Measurements from ENCODE around the gene SFTPB.
A peak's percentile ranks its signal among the peaks of the same experiment; 100 is the strongest.
"Not testable (repeated sequence)": the region's sequence is repeated elsewhere in the genome, so short reads cannot be mapped to it uniquely, and the experiment has no call there.

SFTPB gene

DNA sequence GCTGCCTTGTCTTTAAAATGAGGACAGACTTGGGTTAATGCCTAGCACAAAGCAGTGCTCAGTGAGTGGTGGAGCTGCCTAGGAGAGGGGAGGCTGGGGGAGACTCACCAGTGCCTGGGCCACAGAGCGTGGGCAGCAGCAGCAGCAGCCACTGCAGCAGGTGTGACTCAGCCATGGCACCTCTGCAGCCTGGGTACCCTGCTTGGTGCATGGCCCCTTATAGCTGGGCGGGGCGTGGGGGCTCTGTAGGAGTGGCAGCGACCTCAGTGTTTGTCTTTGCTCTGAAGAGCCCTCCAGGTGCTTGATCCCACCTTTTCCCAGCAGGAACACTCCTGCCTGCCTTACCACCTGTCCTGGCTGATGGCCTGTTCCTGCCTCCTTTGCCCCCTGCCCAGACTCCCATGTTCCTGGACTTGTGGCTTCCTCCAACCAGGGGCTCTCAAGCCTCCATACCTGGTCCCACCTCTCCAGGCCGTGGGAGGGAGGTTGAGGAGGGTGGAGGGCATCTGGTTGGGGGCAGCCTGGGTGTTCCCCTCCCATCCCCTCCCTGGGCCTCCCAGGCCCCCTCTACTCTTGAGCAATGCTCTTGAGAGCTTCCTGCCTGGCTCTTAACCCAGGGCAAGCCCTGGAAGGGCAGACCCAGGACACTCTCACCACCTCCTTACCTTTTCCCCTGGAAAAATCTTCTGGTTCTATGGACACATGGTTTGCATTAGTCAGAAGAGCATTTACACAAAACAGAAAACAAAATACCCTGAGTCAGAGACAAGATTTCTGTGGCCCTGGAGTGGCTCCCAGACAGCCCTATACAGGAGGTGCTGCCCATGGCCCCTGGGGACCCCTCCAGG, at the start of gene SFTPB:
Gene SFTPB (minus strand): TSS at position 191 of the 848 bp plus-strand sequence. CDS start 16 bp downstream, at position 175.
- Mint-ChIP-seq H3K27ac (no peak within 1 kb of the TSS), H3K9me3 (no peaks in the 10 kb centered on the region), H3K4me3 (no peak within 1 kb of the TSS), H3K36me3 (ENCODE audit: low read depth) (no peaks in the 10 kb centered on the region), H3K4me1 (no peaks in the 10 kb centered on the region), H3K27me3 (no peaks in the 10 kb centered on the region)
- no peak for DNase-seq
- no peak for ATAC-seq

DNA sequence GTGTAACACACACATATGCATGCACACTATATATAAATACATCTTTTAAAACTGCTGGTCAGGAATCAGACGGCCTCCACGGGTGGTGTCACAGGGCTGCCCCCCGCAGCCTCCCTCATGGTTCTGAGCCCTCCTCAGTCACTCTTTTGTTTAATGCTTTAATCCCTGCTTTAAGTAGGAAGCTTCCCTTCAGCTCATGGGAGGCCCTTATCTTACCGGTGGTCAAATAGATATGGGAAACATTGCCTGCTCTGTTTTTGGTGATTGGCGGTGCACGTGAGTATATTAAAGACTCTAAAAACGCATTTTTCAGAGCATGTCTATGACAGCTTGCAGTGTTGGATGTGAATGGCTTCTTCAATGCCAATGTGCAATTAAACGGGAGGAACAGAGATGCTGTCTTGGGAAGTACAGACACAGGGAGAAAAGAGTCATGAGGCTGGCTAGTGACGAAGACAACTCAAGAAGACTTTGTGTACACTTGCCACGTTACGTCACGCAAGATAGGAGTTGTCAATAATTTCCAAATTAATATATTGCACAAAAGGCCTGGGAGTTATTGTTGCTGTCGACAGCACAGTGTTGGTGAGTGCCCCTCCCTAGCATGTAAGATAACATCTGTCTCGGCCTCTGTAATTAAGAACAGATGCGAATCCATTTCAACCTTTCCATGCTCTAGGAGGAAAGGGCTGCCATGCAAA, 49.5 kb upstream of the SFTPB start:
- Mint-ChIP-seq H3K9me3 (no peaks in the 10 kb centered on the region), H3K36me3 (ENCODE audit: low read depth) (no peaks in the 10 kb centered on the region), H3K4me1 (no peaks in the 10 kb centered on the region), H3K27ac (no peak overlapping the region), H3K27me3 (no peaks in the 10 kb centered on the region), H3K4me3 (no peak overlapping the region)
- no peak for ATAC-seq
- no peak for DNase-seq

DNA sequence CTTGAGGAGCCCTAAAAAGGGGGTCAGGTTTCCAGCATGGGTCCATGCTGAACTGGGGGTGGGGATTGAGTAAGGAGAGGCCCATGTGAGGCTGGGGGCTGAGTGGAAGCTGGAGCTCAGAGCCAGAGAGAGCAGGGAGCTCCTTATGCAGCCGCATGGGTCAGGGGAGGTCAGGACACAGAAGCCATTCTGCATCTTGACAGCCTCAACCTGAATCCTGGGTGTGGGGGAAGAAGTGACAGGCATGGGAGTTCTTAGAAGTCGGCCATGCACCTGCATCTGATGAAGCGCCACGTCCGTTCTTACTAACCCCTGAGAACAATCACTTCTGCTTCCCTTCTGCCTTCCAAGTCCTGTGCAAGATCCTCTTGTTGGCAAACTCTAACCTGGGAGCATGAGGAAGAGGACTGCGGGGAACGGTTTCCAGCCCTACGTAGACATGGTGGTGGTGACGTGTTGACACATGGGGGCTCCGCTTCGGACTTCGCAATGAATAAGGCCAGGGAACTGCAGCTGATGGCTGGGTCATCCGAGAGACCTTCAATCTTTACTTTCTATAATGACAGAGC, 48.4 kb upstream of the SFTPB start:
- Mint-ChIP-seq H3K9me3 (no peaks in the 10 kb centered on the region), H3K4me3 (no peak overlapping the region), H3K36me3 (ENCODE audit: low read depth) (no peaks in the 10 kb centered on the region), H3K4me1 (no peaks in the 10 kb centered on the region), H3K27me3 (no peaks in the 10 kb centered on the region), H3K27ac (no peak overlapping the region)
- no peak for DNase-seq
- ATAC-seq: no peak

DNA sequence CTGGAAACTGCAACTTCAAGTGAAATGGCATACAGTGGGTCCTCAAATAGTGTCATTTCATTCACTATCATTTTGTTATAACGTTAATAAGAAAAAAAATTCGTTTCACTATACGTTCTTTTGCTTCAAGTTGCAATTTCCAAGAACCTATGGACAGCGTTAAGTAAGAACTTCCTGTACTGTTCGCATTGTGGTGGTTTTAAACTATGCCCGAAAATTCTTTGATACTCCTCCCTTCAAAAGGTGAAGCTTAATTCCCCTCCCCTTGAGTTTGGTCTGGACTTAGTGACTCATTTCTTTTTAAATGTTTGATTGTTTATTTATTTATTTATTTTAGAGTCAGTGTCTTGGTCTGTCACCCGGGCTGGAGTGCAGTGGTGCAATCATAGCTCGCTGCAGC, 46.8 kb upstream of the SFTPB start:
- Mint-ChIP-seq H3K27ac (no peak overlapping the region), H3K27me3 (peaks cover 2% of the 10 kb centered on the region)

DNA sequence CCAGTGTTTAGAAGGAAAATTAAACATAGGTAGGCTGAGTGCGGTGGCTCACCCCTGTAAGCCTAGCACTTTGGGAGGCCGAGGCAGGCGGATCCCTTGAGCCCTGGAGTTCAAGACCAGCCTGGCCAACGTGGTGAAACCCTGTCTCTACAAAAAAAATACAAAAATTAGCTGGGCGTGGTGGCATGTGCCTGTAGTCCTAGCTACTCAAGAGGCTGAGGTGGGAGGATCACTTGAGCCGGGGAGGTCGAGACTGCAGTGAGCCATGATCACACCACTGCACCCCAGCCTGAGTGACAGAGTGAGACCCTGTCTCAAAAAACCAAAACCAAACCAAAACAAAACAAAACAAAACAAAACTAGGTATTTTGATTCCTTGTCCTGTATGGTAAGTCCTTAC, 46.4 kb upstream of the SFTPB start:
- not testable (repeated sequence) for ATAC-seq; H3K4me1 Mint-ChIP-seq; H3K9me3 Mint-ChIP-seq; H3K27me3 Mint-ChIP-seq; H3K4me3 Mint-ChIP-seq; H3K27ac Mint-ChIP-seq; H3K36me3 Mint-ChIP-seq (ENCODE audit: low read depth); DNase-seq

More for the DNA sequence above, 46.8 kb upstream of the SFTPB start:
- Mint-ChIP-seq H3K9me3 (no peaks in the 10 kb centered on the region), H3K4me1 (no peaks in the 10 kb centered on the region), H3K4me3 (no peak overlapping the region), H3K36me3 (ENCODE audit: low read depth) (no peaks in the 10 kb centered on the region)
- ATAC-seq (no peak), DNase-seq (no peak)

DNA sequence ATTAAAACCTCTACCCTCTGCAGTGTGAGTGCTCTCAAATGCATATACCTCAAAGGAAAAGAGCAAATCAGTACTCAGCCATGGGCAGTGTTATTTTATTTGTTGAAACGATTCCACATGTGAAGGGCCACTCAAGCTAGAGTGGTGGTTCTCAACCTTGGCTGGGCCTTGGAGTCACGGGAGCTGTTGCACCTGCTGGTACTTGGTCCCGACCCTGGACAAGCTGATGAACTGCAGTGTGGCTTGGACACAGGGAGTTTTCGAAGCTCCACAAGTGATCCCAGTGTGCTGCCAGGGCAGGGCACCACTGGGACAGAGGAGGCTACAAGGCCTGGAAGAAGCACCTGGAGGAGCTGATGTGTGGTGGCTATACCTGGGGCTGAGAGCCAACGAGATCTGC, 45.8 kb upstream of the SFTPB start:
- Mint-ChIP-seq H3K4me1 (no peaks in the 10 kb centered on the region), H3K27ac (no peak overlapping the region), H3K4me3 (no peak overlapping the region), H3K36me3 (ENCODE audit: low read depth) (no peaks in the 10 kb centered on the region), H3K9me3 (no peaks in the 10 kb centered on the region), H3K27me3 (peaks cover 4% of the 10 kb centered on the region)
- DNase-seq (no peak), ATAC-seq (no peak)

DNA sequence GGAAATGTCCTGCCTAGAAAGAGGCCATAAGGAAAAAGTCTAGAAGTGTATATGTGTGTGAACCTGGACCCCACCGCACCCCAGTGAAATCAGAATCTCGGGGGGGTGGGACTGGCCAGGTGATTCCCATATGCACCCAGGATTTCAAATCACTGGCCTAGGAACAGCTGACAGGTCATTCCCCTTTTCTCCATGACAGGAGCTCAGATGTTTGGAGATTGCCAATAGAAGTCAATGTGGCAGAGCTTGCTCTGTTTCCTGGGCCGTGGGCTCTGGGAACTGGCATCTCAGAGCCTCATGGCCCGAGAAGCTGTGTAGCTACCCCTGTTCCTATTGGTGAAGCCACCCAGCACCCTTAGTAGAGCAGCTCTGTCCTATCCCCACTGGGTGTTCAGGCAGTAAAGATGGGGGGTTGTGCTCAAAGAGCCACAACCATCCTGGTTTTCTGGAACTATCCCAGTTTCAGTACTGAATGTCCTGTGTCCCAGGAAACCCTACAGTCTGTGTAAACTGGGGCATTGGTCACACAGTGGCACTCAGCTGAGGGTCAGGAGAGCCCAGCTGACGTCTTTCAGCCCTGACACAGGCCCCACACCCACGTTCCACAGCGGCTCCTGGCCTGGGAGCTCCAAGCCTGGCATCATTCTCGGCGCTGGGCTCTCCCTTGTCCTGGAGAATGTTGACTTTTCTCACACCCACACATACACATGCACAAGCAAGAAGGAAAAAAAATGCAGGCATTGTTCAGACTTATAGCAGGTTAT, 45.0 kb upstream of the SFTPB start:
- Mint-ChIP-seq H3K4me1 (no peaks in the 10 kb centered on the region), H3K27me3 (peaks cover 4% of the 10 kb centered on the region), H3K27ac (no peak overlapping the region), H3K36me3 (ENCODE audit: low read depth) (no peaks in the 10 kb centered on the region), H3K9me3 (no peaks in the 10 kb centered on the region), H3K4me3 (no peak overlapping the region)
- ATAC-seq (no peak), DNase-seq (no peak)

DNA sequence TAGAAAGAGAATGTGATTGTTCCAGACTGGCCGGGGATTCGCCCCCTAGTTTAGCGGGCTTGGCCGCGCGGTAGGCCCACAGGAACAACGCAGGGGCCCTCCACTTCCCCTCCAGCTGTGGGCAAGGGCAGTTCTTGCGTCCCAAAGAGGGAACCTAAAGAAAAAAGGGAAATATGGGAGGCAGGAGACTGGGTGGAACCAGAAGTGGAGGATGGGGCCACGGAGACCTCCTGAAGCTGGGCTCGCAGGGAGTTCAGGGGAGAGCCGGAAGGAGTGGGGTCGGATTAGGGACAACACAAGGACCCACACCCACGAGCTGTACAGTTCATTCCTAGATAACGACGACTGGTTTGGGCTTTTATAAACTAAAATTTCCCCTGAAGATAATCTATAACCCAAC, 44.3 kb upstream of the SFTPB start:
- H3K4me3 Mint-ChIP-seq: no peak overlapping the region
- no peaks in the 10 kb centered on the region for H3K9me3 Mint-ChIP-seq
- H3K4me1 Mint-ChIP-seq: no peaks in the 10 kb centered on the region
- DNase-seq (no peak), ATAC-seq (no peak)
- H3K27ac Mint-ChIP-seq: no peak overlapping the region
- no peaks in the 10 kb centered on the region for H3K36me3 Mint-ChIP-seq (ENCODE audit: low read depth)
- H3K27me3 Mint-ChIP-seq: peaks cover 4% of the 10 kb centered on the region

DNA sequence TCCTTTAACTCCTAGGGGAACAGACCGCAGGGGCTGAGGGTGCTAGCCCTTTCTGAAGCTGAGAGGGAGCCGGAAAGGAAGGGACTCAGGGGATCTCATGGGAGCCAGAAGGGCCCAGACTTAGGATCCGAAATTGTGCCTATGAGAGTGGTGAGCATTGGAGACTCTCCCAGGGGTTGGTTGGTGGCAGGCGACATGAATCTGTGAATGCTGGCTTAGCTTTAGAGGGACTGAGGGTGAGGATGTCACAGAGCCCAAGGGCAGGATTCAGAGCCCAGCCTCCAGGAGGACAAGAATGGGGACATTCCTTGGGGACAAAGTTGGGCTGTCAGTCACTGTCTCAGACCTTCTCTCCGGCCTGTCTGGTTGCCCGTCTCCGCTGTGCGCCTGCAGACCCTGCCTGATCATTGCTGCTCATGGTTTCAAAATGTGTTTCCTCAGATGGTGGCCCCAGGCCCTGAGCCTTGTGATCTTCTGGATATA, 43.6 kb upstream of the SFTPB start:
- ATAC-seq: no peak
- DNase-seq: no peak
- Mint-ChIP-seq H3K4me3 (no peak overlapping the region), H3K27me3 (peaks cover 5% of the 10 kb centered on the region), H3K36me3 (ENCODE audit: low read depth) (no peaks in the 10 kb centered on the region), H3K27ac (no peak overlapping the region), H3K9me3 (no peaks in the 10 kb centered on the region), H3K4me1 (peaks cover 4% of the 10 kb centered on the region)

DNA sequence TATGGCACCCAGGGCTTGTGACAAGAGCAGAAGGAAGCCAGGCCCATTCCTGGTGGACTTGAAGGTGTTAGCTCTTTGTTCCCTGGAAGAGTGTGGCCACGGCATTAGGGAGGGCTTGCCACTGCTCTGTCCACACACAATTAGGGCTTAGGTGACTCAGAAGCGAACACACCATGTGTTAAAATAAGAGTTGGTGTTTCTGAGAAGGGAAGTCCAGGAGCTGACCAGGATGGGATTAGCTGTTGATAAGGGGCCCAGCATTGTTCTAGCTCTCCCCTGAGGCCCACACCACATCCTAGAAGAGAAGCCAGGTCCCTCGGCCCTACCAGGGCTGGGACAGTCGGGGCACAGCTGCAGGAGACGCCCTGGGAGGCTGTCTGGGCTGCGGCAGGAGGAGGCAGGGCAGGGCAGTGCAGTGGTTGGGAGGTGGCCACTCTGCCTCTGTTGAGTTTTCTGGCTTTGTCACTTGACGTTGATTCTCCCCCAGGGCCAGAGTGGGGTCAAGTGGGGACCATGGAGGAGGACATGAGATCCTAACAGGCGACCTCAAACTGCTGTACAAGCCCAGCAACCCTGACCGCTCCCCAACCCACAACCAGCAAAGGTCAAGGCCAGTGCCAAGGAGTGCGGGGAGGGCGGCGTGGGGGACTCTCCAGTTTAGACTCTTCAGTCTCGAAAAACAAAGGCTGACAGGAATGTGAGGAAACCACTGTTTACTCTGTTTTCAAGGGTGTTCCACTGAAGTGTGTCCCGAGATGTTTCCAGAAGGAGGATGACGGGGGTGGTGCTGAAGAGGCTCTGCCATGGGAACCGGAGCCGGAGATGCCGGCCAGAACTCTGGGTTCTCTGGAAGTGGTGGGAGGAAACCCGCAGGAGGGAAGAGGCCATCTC, 42.9 kb upstream of the SFTPB start:
- Mint-ChIP-seq H3K4me1 (peaks cover 7% of the 10 kb centered on the region), H3K36me3 (ENCODE audit: low read depth) (no peaks in the 10 kb centered on the region), H3K9me3 (no peaks in the 10 kb centered on the region), H3K27me3 (peaks cover 5% of the 10 kb centered on the region), H3K4me3 (no peak overlapping the region), H3K27ac (no peak overlapping the region)
- no peak for ATAC-seq
- DNase-seq: no peak

DNA sequence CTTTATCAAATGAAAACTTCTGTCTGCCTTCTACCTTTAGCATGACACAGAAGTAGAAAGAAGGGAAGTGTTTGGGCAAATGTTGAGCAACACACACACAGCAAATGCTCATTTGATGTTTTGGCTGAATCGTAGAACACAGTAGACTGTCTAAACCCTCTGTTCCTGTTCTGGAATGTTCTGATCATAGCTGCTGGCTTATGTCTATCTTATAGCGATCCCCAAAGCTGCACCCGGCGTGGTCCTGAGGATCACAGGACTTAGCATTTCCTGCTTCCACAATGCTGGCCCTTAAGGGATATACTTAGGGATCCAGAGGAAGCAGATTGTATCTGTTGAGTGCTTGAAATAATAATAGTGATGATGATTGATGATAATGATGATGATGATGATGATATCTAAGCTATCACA, 41.4 kb upstream of the SFTPB start:
- Mint-ChIP-seq H3K9me3 (no peaks in the 10 kb centered on the region), H3K36me3 (ENCODE audit: low read depth) (no peaks in the 10 kb centered on the region), H3K27me3 (peaks cover 9% of the 10 kb centered on the region), H3K27ac (no peak overlapping the region), H3K4me3 (no peak overlapping the region), H3K4me1 (peaks cover 21% of the 10 kb centered on the region)
- DNase-seq (no peak), ATAC-seq (no peak)

DNA sequence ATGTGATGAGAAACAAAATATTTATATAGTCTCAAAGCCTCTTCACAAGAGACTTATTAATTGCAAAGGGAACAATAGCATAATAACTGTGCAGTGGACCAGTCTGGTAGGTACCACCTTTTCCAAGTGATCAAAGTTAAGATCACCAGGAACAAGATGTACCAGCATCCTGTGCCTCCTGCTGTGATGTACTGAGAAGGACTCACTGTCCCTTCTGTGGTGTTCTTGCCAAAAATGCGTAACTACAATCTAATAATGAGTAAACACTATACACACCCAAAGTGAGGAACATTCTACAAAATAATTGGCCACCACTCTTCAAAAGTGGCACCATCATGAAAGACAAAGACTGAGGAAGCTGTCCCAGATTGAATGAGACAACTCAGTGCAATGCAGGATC, 40.6 kb upstream of the SFTPB start:
- no peaks in the 10 kb centered on the region for H3K9me3 Mint-ChIP-seq
- H3K4me3 Mint-ChIP-seq: no peak overlapping the region
- no peak overlapping the region for H3K27ac Mint-ChIP-seq
- peaks cover 26% of the 10 kb centered on the region for H3K4me1 Mint-ChIP-seq
- no peak for DNase-seq
- H3K27me3 Mint-ChIP-seq: peaks cover 11% of the 10 kb centered on the region
- H3K36me3 Mint-ChIP-seq (ENCODE audit: low read depth): no peaks in the 10 kb centered on the region
- ATAC-seq: no peak

DNA sequence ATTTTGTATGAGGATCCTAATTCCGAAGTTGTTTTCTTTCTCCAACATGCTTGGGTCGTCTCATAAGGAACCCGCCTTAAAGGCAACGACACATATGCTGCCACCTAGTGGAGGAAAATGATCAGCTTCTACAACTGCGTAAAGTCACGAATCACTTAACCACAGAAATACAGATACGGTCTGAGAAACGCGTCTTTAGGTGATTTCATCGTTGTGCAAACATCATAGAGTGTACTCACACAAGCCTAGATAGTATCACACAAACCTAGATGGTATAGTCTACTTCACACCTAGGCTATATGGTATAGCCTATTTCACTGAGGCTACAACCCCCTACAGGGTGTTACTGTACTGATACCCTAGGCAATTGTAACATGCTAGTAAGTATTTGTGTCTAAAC, 39.3 kb upstream of the SFTPB start:
- peak; percentile 87 for ATAC-seq
- Mint-ChIP-seq H3K27me3 (peaks cover 16% of the 10 kb centered on the region), H3K27ac (peak overlapping the region; percentile 2), H3K4me1 (peaks cover 40% of the 10 kb centered on the region), H3K4me3 (no peak overlapping the region), H3K36me3 (ENCODE audit: low read depth) (no peaks in the 10 kb centered on the region), H3K9me3 (no peaks in the 10 kb centered on the region)
- DNase-seq: peak; percentile 56
